ENCODE measurements around the gene CAPN13. TPM values are rescaled to one million over a fixed set of nuclear protein-coding genes. Genes with fewer than 3 reads are reported as not detected.

CAPN13 gene
- total and polyA plus RNA-seq, 2 experiments from 2014 or later = 0.50 to 0.94 TPM

DNA sequence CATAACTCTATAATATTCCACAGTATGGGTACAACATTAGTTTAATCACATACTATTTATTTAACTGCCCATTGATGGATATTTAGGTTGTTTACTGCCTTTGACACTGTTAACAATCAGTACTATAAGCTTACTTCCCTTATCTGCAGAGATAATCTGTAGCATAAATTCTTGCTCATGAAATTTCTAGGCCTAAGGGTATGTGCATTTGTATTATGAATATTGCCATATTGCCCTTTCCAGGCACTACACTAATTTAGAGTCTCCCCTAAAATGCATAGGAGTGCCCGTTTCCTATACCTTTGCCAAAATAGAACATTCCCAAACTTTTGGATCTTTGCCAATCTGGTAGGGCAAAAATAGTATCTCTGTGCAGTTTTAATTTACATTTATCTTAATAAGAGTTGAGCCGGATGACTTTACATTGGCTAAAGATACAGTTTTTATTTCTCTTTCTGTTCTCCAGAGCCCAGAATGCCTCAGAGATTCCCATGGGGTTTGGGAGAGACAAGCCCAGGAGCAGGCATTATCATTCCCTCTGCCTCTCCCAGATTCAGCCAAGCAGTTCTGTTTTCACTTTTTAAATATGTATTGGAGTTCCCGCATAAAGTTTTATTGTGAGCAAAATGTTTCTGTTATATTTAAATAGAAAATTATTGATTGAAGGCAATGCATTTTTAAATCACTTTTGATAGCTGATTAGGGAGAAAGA, 102.8 kb downstream of the CAPN13 start:
- H4K20me1 ChIP-seq (replicated peaks; ENCODE audit: insufficient read depth) = no peaks in the 10 kb centered on the region
- no peak overlapping the region for H3K4me3 ChIP-seq
- no peaks in the 10 kb centered on the region for H3K4me1 ChIP-seq (ENCODE audit: insufficient read depth)
- Mint-ChIP-seq H3K9me3 (peaks cover 40% of the 10 kb centered on the region), H3K36me3 (ENCODE audit: low read depth) (peaks cover 21% of the 10 kb centered on the region; the same call in 2 of the 3 replicates), H3K27ac (no peak overlapping the region), H3K4me1 (no peaks in the 10 kb centered on the region), H3K27me3 (ENCODE audit: insufficient read depth, low read depth, poor library complexity) (peaks cover 2% of the 10 kb centered on the region), H3K4me3 (no peak overlapping the region)
- no peak overlapping the region for H3K4me2 ChIP-seq
- no peaks in the 10 kb centered on the region for H3K36me3 ChIP-seq (ENCODE audit: insufficient read depth)
- 0 out of 2 replicates have a peak overlapping the region, but pooled peaks have one; percentile 47 for H2AFZ ChIP-seq
- no peaks in the 10 kb centered on the region for H3K27me3 ChIP-seq (ENCODE audit: insufficient read depth)
- ATAC-seq (no peak), DNase-seq (ENCODE audit: low spot score) (no peak)
- TF ChIP-seq, protein P1, sequence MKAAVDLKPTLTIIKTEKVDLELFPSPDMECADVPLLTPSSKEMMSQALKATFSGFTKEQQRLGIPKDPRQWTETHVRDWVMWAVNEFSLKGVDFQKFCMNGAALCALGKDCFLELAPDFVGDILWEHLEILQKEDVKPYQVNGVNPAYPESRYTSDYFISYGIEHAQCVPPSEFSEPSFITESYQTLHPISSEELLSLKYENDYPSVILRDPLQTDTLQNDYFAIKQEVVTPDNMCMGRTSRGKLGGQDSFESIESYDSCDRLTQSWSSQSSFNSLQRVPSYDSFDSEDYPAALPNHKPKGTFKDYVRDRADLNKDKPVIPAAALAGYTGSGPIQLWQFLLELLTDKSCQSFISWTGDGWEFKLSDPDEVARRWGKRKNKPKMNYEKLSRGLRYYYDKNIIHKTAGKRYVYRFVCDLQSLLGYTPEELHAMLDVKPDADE (IDR thresholded peaks at IDR 0.05) = no peak
- no peak for TF ChIP-seq NANOG (IDR thresholded peaks at IDR 0.05; ENCODE audit: borderline replicate concordance)
- no peak for TF ChIP-seq JUNB (IDR thresholded peaks at IDR 0.05; ENCODE audit: unreplicated experiment)
- TF ChIP-seq, protein P2, sequence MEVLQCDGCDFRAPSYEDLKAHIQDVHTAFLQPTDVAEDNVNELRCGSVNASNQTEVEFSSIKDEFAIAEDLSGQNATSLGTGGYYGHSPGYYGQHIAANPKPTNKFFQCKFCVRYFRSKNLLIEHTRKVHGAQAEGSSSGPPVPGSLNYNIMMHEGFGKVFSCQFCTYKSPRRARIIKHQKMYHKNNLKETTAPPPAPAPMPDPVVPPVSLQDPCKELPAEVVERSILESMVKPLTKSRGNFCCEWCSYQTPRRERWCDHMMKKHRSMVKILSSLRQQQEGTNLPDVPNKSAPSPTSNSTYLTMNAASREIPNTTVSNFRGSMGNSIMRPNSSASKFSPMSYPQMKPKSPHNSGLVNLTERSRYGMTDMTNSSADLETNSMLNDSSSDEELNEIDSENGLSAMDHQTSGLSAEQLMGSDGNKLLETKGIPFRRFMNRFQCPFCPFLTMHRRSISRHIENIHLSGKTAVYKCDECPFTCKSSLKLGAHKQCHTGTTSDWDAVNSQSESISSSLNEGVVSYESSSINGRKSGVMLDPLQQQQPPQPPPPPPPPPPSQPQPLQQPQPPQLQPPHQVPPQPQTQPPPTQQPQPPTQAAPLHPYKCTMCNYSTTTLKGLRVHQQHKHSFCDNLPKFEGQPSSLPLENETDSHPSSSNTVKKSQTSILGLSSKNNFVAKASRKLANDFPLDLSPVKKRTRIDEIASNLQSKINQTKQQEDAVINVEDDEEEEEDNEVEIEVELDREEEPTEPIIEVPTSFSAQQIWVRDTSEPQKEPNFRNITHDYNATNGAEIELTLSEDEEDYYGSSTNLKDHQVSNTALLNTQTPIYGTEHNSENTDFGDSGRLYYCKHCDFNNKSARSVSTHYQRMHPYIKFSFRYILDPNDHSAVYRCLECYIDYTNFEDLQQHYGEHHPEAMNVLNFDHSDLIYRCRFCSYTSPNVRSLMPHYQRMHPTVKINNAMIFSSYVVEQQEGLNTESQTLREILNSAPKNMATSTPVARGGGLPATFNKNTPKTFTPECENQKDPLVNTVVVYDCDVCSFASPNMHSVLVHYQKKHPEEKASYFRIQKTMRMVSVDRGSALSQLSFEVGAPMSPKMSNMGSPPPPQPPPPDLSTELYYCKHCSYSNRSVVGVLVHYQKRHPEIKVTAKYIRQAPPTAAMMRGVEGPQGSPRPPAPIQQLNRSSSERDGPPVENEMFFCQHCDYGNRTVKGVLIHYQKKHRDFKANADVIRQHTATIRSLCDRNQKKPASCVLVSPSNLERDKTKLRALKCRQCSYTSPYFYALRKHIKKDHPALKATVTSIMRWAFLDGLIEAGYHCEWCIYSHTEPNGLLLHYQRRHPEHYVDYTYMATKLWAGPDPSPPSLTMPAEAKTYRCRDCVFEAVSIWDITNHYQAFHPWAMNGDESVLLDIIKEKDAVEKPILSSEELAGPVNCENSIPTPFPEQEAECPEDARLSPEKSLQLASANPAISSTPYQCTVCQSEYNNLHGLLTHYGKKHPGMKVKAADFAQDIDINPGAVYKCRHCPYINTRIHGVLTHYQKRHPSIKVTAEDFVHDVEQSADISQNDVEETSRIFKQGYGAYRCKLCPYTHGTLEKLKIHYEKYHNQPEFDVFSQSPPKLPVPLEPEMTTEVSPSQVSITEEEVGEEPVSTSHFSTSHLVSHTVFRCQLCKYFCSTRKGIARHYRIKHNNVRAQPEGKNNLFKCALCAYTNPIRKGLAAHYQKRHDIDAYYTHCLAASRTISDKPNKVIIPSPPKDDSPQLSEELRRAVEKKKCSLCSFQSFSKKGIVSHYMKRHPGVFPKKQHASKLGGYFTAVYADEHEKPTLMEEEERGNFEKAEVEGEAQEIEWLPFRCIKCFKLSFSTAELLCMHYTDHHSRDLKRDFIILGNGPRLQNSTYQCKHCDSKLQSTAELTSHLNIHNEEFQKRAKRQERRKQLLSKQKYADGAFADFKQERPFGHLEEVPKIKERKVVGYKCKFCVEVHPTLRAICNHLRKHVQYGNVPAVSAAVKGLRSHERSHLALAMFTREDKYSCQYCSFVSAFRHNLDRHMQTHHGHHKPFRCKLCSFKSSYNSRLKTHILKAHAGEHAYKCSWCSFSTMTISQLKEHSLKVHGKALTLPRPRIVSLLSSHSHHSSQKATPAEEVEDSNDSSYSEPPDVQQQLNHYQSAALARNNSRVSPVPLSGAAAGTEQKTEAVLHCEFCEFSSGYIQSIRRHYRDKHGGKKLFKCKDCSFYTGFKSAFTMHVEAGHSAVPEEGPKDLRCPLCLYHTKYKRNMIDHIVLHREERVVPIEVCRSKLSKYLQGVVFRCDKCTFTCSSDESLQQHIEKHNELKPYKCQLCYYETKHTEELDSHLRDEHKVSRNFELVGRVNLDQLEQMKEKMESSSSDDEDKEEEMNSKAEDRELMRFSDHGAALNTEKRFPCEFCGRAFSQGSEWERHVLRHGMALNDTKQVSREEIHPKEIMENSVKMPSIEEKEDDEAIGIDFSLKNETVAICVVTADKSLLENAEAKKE (CRISPR knock-in tag; IDR thresholded peaks at IDR 0.05) = no peak
- TF ChIP-seq, protein P3, sequence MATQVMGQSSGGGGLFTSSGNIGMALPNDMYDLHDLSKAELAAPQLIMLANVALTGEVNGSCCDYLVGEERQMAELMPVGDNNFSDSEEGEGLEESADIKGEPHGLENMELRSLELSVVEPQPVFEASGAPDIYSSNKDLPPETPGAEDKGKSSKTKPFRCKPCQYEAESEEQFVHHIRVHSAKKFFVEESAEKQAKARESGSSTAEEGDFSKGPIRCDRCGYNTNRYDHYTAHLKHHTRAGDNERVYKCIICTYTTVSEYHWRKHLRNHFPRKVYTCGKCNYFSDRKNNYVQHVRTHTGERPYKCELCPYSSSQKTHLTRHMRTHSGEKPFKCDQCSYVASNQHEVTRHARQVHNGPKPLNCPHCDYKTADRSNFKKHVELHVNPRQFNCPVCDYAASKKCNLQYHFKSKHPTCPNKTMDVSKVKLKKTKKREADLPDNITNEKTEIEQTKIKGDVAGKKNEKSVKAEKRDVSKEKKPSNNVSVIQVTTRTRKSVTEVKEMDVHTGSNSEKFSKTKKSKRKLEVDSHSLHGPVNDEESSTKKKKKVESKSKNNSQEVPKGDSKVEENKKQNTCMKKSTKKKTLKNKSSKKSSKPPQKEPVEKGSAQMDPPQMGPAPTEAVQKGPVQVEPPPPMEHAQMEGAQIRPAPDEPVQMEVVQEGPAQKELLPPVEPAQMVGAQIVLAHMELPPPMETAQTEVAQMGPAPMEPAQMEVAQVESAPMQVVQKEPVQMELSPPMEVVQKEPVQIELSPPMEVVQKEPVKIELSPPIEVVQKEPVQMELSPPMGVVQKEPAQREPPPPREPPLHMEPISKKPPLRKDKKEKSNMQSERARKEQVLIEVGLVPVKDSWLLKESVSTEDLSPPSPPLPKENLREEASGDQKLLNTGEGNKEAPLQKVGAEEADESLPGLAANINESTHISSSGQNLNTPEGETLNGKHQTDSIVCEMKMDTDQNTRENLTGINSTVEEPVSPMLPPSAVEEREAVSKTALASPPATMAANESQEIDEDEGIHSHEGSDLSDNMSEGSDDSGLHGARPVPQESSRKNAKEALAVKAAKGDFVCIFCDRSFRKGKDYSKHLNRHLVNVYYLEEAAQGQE (IDR thresholded peaks at IDR 0.05; ENCODE audit: unreplicated experiment) = no peak
- TF ChIP-seq STAT1 (IDR thresholded peaks at IDR 0.05; ENCODE audit: unreplicated experiment) = no peak
- TF ChIP-seq ZNF114 (CRISPR knock-in tag; IDR thresholded peaks at IDR 0.05) = no peak
- no peak for TF ChIP-seq ZNF331 (CRISPR knock-in tag; IDR thresholded peaks at IDR 0.05; ENCODE audit: low read depth)
- H3K79me2 ChIP-seq (replicated peaks; ENCODE audit: insufficient read depth) = no peaks in the 10 kb centered on the region
- H3K27ac ChIP-seq (ENCODE audit: low read depth) = no peak overlapping the region
- H3K9me2 ChIP-seq (ENCODE audit: insufficient read depth) = no peaks in the 10 kb centered on the region
- no peaks in the 10 kb centered on the region for H3F3A ChIP-seq (replicated peaks; ENCODE audit: low read depth)
